H9 (cell line): Measurements from ENCODE around the gene DNAJC5. TPM values are rescaled to one million over a fixed set of nuclear protein-coding genes. Genes with fewer than 3 reads are reported as not detected.

ENCODE experiments used
- DNase-seq: peaks from one replicate; pipeline ENCODE4 v3.0.0-alpha.2; 2017
- H2AFZ ChIP-seq: one replicate; pipeline ENCODE4 v1.6.1; 2013; ENCODE audit warnings: mild to moderate bottlenecking, low read length, control low read depth, moderate library complexity
- H2AK5ac ChIP-seq: 2 replicates; pipeline ENCODE4 v1.6.1; 2013; ENCODE audit warnings: low read length, control low read depth, mixed read lengths; ENCODE audit not compliant: insufficient read length
- H2BK120ac ChIP-seq: one replicate; pipeline ENCODE4 v1.6.1; 2013; ENCODE audit warnings: low read depth, mild to moderate bottlenecking, low read length, control low read depth, inconsistent platforms; ENCODE audit not compliant: poor library complexity, severe bottlenecking
- H2BK12ac ChIP-seq: 2 replicates; pipeline ENCODE4 v1.6.1; 2013; ENCODE audit warnings: low read length, control low read depth, mixed read lengths, low read depth; ENCODE audit not compliant: insufficient read length
- H2BK15ac ChIP-seq: 2 replicates; pipeline ENCODE4 v1.6.1; 2013; ENCODE audit warnings: low read depth, low read length, control low read depth
- H2BK20ac ChIP-seq: one replicate; pipeline ENCODE4 v1.6.1; 2013; ENCODE audit warnings: low read depth, mild to moderate bottlenecking, low read length, control low read depth, inconsistent platforms; ENCODE audit not compliant: poor library complexity, severe bottlenecking
- H2BK5ac ChIP-seq: 2 replicates; pipeline ENCODE4 v1.6.1; 2013; ENCODE audit warnings: low read length, control low read depth, mixed read lengths; ENCODE audit not compliant: insufficient read length
- H3K14ac ChIP-seq: 2 replicates; pipeline ENCODE4 v1.6.1; 2013; ENCODE audit warnings: low read length, control low read depth; ENCODE audit not compliant: insufficient read depth
- H3K18ac ChIP-seq: 2 replicates; pipeline ENCODE4 v1.6.1; 2013; ENCODE audit warnings: low read depth, mild to moderate bottlenecking, mixed read lengths, low read length, control low read depth; ENCODE audit not compliant: insufficient read length
- H3K23ac ChIP-seq: 2 replicates; pipeline ENCODE4 v1.6.1; 2013; ENCODE audit warnings: low read length, control low read depth, mixed read lengths, low read depth; ENCODE audit not compliant: insufficient read length
- H3K23me2 ChIP-seq: 2 replicates; pipeline ENCODE4 v1.6.1; 2013; ENCODE audit warnings: low read depth, mild to moderate bottlenecking, mixed read lengths, low read length, control low read depth; ENCODE audit not compliant: insufficient read length, poor library complexity, severe bottlenecking
- H3K27ac ChIP-seq: 2 replicates; pipeline ENCODE4 v1.5.1; 2013; ENCODE audit warnings: low read length, control low read depth, mixed read lengths, low read depth; ENCODE audit not compliant: insufficient read length
- H3K27me3 ChIP-seq: 2 replicates; pipeline ENCODE4 v1.6.1; 2013; ENCODE audit warnings: low read length, control low read depth, inconsistent platforms; ENCODE audit not compliant: insufficient read depth
- H3K4ac ChIP-seq: 2 replicates; pipeline ENCODE4 v1.6.1; 2013; ENCODE audit warnings: low read depth, mild to moderate bottlenecking, control low read depth, inconsistent platforms, low read length, moderate library complexity
- H3K4me1 ChIP-seq: 2 replicates; pipeline ENCODE4 v1.6.1; 2013; ENCODE audit warnings: low read length, control low read depth, inconsistent platforms; ENCODE audit not compliant: insufficient read depth
- H3K4me2 ChIP-seq: 2 replicates; pipeline ENCODE4 v1.6.1; 2013; ENCODE audit warnings: low read length, control low read depth, mixed read lengths; ENCODE audit not compliant: insufficient read length, insufficient read depth
- H3K56ac ChIP-seq: 2 replicates; pipeline ENCODE4 v1.6.1; 2013; ENCODE audit warnings: low read depth, mild to moderate bottlenecking, mixed read lengths, low read length, control low read depth; ENCODE audit not compliant: insufficient read length
- H3K79me1 ChIP-seq: 2 replicates; pipeline ENCODE4 v1.6.1; 2013; ENCODE audit warnings: low read depth, mild to moderate bottlenecking, moderate library complexity, low read length, control low read depth, inconsistent platforms; ENCODE audit not compliant: insufficient read depth, poor library complexity, severe bottlenecking
- H3K79me2 ChIP-seq: 2 replicates; pipeline ENCODE4 v1.6.1; 2013; ENCODE audit warnings: low read length, control low read depth, inconsistent platforms; ENCODE audit not compliant: insufficient read depth
- H3K9ac ChIP-seq: 2 replicates; pipeline ENCODE4 v1.6.1; 2013; ENCODE audit warnings: low read length, control low read depth, mixed read lengths; ENCODE audit not compliant: insufficient read length; ENCODE audit errors: extremely low read depth
- H3K9me3 ChIP-seq: one replicate; pipeline ENCODE4 v1.6.1; 2013; ENCODE audit warnings: low read depth, low read length, inconsistent platforms; ENCODE audit not compliant: control insufficient read depth
- H3T11ph ChIP-seq: one replicate; pipeline ENCODE4 v1.6.1; 2013; ENCODE audit warnings: mild to moderate bottlenecking, low read length, control low read depth, inconsistent platforms
- H4K20me1 ChIP-seq: one replicate; pipeline ENCODE4 v1.6.1; 2013; ENCODE audit not compliant: control insufficient read depth, insufficient read length, insufficient read depth
- H4K5ac ChIP-seq: 2 replicates; pipeline ENCODE4 v1.6.1; 2013; ENCODE audit warnings: low read depth, mild to moderate bottlenecking, mixed read lengths, low read length, control low read depth; ENCODE audit not compliant: insufficient read length
- H4K8ac ChIP-seq: replicated peaks from 2 replicates; pipeline ENCODE4 v1.6.1; 2013; ENCODE audit warnings: low read length, control low read depth, mixed read lengths, low read depth; ENCODE audit not compliant: insufficient read length
- H4K91ac ChIP-seq: 2 replicates; pipeline ENCODE4 v1.6.1; 2013; ENCODE audit warnings: low read depth, mild to moderate bottlenecking, moderate library complexity, mixed read lengths, low read length, control low read depth; ENCODE audit not compliant: insufficient read length
- H3K27ac Mint-ChIP-seq, 3 experiments: 2 replicates in 2 of 3; 3 replicates in 1 of 3; pipeline ENCODE4 v1.8.0; 2020 to 2021; ENCODE audit warnings: mixed read lengths in 3 of 3, mild to moderate bottlenecking in 1 of 3, moderate library complexity in 1 of 3
- H3K27me3 Mint-ChIP-seq: 2 replicates; pipeline ENCODE4 v1.8.0; 2021; ENCODE audit warnings: low read depth, mild to moderate bottlenecking, moderate library complexity, mixed read lengths
- H3K36me3 Mint-ChIP-seq, 3 experiments: 2 replicates in 2 of 3; 3 replicates in 1 of 3; pipeline ENCODE4 v1.8.0; 2020 to 2021; ENCODE audit warnings: low read depth in 3 of 3, mixed read lengths in 3 of 3; ENCODE audit not compliant: insufficient read depth in 1 of 3
- H3K4me1 Mint-ChIP-seq, 2 experiments: 2 replicates each; pipeline ENCODE4 v1.8.0; 2020; ENCODE audit warnings: mixed read lengths in 2 of 2
- H3K4me3 Mint-ChIP-seq, 2 experiments: 2 replicates in 1 of 2; 3 replicates in 1 of 2; pipeline ENCODE4 v1.8.0; 2020 to 2021; ENCODE audit warnings: mild to moderate bottlenecking in 2 of 2, mixed read lengths in 2 of 2, moderate library complexity in 1 of 2
- H3K9me3 Mint-ChIP-seq, 2 experiments: 2 replicates in 1 of 2; 3 replicates in 1 of 2; pipeline ENCODE4 v1.8.0; 2020; ENCODE audit warnings: mild to moderate bottlenecking in 2 of 2, mixed read lengths in 2 of 2, moderate library complexity in 1 of 2
- WGBS: extraction: QIAGEN DNeasy Blood & Tissue Kit; methylation state at CpG from one replicate; pipeline ENCODE4 v1.1.7; 2013; ENCODE audit warnings: missing lambda C conversion rate, low lambda C conversion rate, mixed read lengths; ENCODE audit not compliant: insufficient read length; ENCODE audit errors: extremely low coverage; 5-methylcytosine and 5-hydroxymethylcytosine counted together
- total RNA-seq: library from RNA; stranded (reverse); gene quantifications from 2 replicates; pipeline ENCODE4 v1.2.1, GENCODE V29; 2021
- TF ChIP-seq, protein P1 (sequence below): fragments of 200-600 bp; sonication (generic); conservative IDR thresholded peaks from 3 replicates; pipeline ENCODE4 v1.8.0; 2021; ENCODE audit warnings: antibody characterized with exemption, mild to moderate bottlenecking

The DNAJC5 gene
- total RNA-seq, 1 experiment from 2014 or later, result 43.0 TPM

DNA sequence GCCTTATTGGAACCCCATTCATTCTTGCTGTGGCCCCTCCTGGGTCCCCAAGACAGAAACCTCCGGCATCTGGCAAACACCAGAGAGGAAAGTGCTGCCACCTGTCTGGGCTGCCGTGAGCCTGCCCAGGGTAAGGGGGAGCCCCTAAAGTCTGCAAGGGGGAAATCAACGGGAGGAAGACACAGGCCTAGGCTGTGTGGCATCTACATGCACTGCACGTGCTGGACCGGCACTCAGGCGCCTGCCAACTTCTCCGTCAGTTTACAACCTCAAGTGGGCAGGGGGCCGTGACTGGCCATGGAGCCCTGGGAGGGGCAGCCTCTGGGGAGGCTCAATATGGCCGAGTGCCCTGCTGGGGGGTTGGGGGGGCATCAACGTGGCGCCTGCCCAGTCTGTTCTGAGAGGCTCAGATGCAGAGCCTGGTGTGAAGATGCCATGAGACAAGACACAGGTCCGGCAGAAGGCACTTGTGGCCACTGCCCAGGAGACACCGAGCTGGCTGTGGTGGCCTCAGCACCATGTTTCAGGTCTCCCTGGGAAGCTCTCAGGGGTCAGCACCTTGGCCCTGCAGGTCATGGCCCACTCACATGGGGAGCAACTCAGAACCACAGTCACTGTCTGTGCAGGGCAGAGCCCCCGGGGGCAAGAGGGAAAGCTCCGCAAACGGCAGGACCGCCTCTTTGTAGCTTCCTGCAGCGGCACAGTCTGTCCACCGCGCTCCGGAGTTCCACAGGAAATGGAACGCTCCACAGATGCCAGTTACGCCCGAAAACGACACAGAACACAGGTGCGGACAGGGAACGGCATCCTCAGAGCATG is 52.9 kb downstream of the DNAJC5 start:
- no peak for DNase-seq
- Histone ChIP-seq H2BK120ac (no peak overlapping the region), H3K9ac (no peak overlapping the region), H3K79me2 (peaks cover 7% of the 10 kb centered on the region; the same call in 1 of the 2 replicates), H3K18ac (no peak overlapping the region), H2BK20ac (no peak overlapping the region), H4K20me1 (peaks cover 3% of the 10 kb centered on the region), H3K56ac (no peak overlapping the region), H2BK15ac (no peak overlapping the region), H3K4me1 (no peaks in the 10 kb centered on the region), H3K23ac (no peak overlapping the region), H4K5ac (no peak overlapping the region), H3K23me2 (no peaks in the 10 kb centered on the region), H3K9me3 (no peaks in the 10 kb centered on the region), H2AFZ (no peak overlapping the region), H2AK5ac (no peak overlapping the region), H3K14ac (no peak overlapping the region), H3K79me1 (no peaks in the 10 kb centered on the region), H2BK12ac (no peak overlapping the region), H4K91ac (no peak overlapping the region), H3K4me2 (no peak overlapping the region), H4K8ac (no peak overlapping the region), H3K27me3 (no peaks in the 10 kb centered on the region), H2BK5ac (no peak overlapping the region), H3K4ac (no peak overlapping the region), H3T11ph (no peak overlapping the region), H3K27ac (no peak overlapping the region)
- WGBS, result no CpG with 5 or more reads among the region's 27 CpGs
- TF ChIP-seq, protein P1, sequence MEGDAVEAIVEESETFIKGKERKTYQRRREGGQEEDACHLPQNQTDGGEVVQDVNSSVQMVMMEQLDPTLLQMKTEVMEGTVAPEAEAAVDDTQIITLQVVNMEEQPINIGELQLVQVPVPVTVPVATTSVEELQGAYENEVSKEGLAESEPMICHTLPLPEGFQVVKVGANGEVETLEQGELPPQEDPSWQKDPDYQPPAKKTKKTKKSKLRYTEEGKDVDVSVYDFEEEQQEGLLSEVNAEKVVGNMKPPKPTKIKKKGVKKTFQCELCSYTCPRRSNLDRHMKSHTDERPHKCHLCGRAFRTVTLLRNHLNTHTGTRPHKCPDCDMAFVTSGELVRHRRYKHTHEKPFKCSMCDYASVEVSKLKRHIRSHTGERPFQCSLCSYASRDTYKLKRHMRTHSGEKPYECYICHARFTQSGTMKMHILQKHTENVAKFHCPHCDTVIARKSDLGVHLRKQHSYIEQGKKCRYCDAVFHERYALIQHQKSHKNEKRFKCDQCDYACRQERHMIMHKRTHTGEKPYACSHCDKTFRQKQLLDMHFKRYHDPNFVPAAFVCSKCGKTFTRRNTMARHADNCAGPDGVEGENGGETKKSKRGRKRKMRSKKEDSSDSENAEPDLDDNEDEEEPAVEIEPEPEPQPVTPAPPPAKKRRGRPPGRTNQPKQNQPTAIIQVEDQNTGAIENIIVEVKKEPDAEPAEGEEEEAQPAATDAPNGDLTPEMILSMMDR, result no peak
- peaks cover 14 to 22% of the 10 kb centered on the region in 2 experiments for H3K4me1 Mint-ChIP-seq
- peak overlapping the region in 1 of 2 experiments; percentile 29; a peak in 1 of 5 replicates for H3K4me3 Mint-ChIP-seq
- H3K36me3 Mint-ChIP-seq, result peaks cover 5 to 29% (median 20%) of the 10 kb centered on the region in 3 experiments
- H3K27me3 Mint-ChIP-seq, result no peaks in the 10 kb centered on the region
- H3K9me3 Mint-ChIP-seq, result peaks cover 4 to 7% of the 10 kb centered on the region in 2 experiments; a peak in 3 of 5 replicates
- peak overlapping the region in 2 of 3 experiments; percentile 70 to 99; a peak in 3 of 7 replicates for H3K27ac Mint-ChIP-seq
